Liver (tissue), 9 donors: ENCODE results near the gene CAMK1D. TPM values are rescaled to one million over a fixed set of nuclear protein-coding genes. Genes with fewer than 3 reads are reported as not detected.

Experiments used
- DNase-seq: peaks from one replicate; pipeline ENCODE4 v3.0.0-alpha.2; 2017; ENCODE audit warnings: low spot score
- H3K27ac ChIP-seq, 2 donors: one replicate each; pipeline ENCODE4 v1.7.0; 2013; ENCODE audit warnings: inconsistent platforms in 2 of 2, low read length in 2 of 2, control low read depth in 1 of 2, low read depth in 1 of 2, mild to moderate bottlenecking in 1 of 2
- H3K27me3 ChIP-seq, 4 donors: one replicate each; pipeline versions ENCODE4 v1.6.1 to v1.7.0; 2013; ENCODE audit warnings: low read length in 3 of 4, inconsistent platforms in 1 of 4, mild to moderate bottlenecking in 1 of 4, moderate library complexity in 1 of 4; ENCODE audit not compliant: control insufficient read depth in 4 of 4, insufficient read depth in 4 of 4
- H3K36me3 ChIP-seq, 4 donors: one replicate each; pipeline versions ENCODE4 v1.6.1 to v1.7.0; 2013; ENCODE audit warnings: low read length in 3 of 4, mild to moderate bottlenecking in 3 of 4, low read depth in 1 of 4, moderate library complexity in 1 of 4; ENCODE audit not compliant: control insufficient read depth in 4 of 4, insufficient read depth in 3 of 4
- H3K4me1 ChIP-seq, 4 donors: one replicate each; pipeline versions ENCODE4 v1.6.1 to v1.7.0; 2013; ENCODE audit warnings: low read length in 3 of 4, mild to moderate bottlenecking in 3 of 4, moderate library complexity in 1 of 4; ENCODE audit not compliant: control insufficient read depth in 4 of 4, insufficient read depth in 4 of 4
- H3K4me3 ChIP-seq, 3 donors: one replicate each; pipeline versions ENCODE4 v1.6.1 to v1.7.0; 2013; ENCODE audit warnings: low read length in 3 of 3, control low read depth in 1 of 3, low read depth in 1 of 3, mild to moderate bottlenecking in 1 of 3
- H3K9ac ChIP-seq, 2 donors: one replicate each; pipeline ENCODE4 v1.7.0; 2013; ENCODE audit warnings: low read length in 2 of 2, mild to moderate bottlenecking in 2 of 2, moderate library complexity in 2 of 2, control low read depth in 1 of 2, low read depth in 1 of 2
- H3K9me3 ChIP-seq, 4 donors: one replicate each; pipeline versions ENCODE4 v1.6.1 to v1.7.0; 2013; ENCODE audit warnings: low read length in 3 of 4; ENCODE audit not compliant: control insufficient read depth in 4 of 4
- EGR1 ChIP-seq, 2 donors: IDR thresholded peaks; 2 replicates each; pipeline ENCODE4 v1.6.1; 2016 to 2018; ENCODE audit warnings: antibody characterized with exemption in 2 of 2, low read depth in 2 of 2
- FOXA1 ChIP-seq: IDR thresholded peaks from 2 replicates; pipeline ENCODE4 v1.6.1; 2016; ENCODE audit warnings: antibody characterized with exemption
- FOXA2 ChIP-seq: IDR thresholded peaks from 2 replicates; pipeline ENCODE4 v1.6.1; 2016; ENCODE audit warnings: antibody characterized with exemption
- GABPA ChIP-seq, 2 donors: IDR thresholded peaks in 1 of 2; conservative IDR thresholded peaks in 1 of 2; 2 replicates each; pipeline ENCODE4 v1.6.1; 2016; ENCODE audit warnings: antibody characterized with exemption in 2 of 2, mild to moderate bottlenecking in 1 of 2, moderate library complexity in 1 of 2
- HNF4A ChIP-seq, 2 donors: conservative IDR thresholded peaks; 2 replicates each; pipeline ENCODE4 v1.6.1; 2016; ENCODE audit warnings: antibody characterized with exemption in 2 of 2, mild to moderate bottlenecking in 2 of 2
- HNF4G ChIP-seq: IDR thresholded peaks from 2 replicates; pipeline ENCODE4 v1.6.1; 2016; ENCODE audit warnings: antibody characterized with exemption
- JUND ChIP-seq, 2 donors: IDR thresholded peaks; 2 replicates each; pipeline ENCODE4 v1.6.1; 2016; ENCODE audit warnings: antibody characterized with exemption in 2 of 2
- NR2F2 ChIP-seq: IDR thresholded peaks from 2 replicates; pipeline ENCODE4 v1.6.1; 2016; ENCODE audit warnings: antibody characterized with exemption
- RAD21 ChIP-seq, 2 donors: IDR thresholded peaks; 2 replicates each; pipeline ENCODE4 v1.6.1; 2016; ENCODE audit warnings: antibody characterized with exemption in 2 of 2, mild to moderate bottlenecking in 2 of 2
- RXRA ChIP-seq, 2 donors: IDR thresholded peaks; 2 replicates each; pipeline ENCODE4 v1.6.1; 2017 to 2018; ENCODE audit warnings: antibody characterized with exemption in 2 of 2, mild to moderate bottlenecking in 1 of 2
- SP1 ChIP-seq: IDR thresholded peaks from 2 replicates; pipeline ENCODE4 v1.6.1; 2018; ENCODE audit warnings: antibody characterized with exemption, mild to moderate bottlenecking
- TAF1 ChIP-seq: conservative IDR thresholded peaks from 2 replicates; pipeline ENCODE4 v1.6.1; 2016; ENCODE audit warnings: antibody characterized with exemption, mild to moderate bottlenecking
- WGBS: extraction: QIAGEN DNeasy Blood & Tissue Kit; methylation state at CpG from one replicate; pipeline ENCODE4 v1.1.7; 2013; 5-methylcytosine and 5-hydroxymethylcytosine counted together
- polyA plus RNA-seq, 2 donors: library from polyadenylated mRNA; stranded (reverse) in 1 of 2; unstranded in 1 of 2; fragments of 200-250 nt in 1 of 2; fragments of >200 nt in 1 of 2; fragmentation: Nextera tagmentation in 1 of 2; extraction: Ambion mirVana in 1 of 2; gene quantifications; one replicate each; pipeline versions ENCODE4 v1.2.1 to v1.2.3, GENCODE V29; 2013 to 2015
- total RNA-seq, 2 donors: library from RNA; depleted of rRNA; stranded (reverse); fragments of >200 nt; gene quantifications; one replicate each; pipeline ENCODE4 v1.2.3, GENCODE V29; 2014
- TF ChIP-seq, protein P1 (sequence below): IDR thresholded peaks from 2 replicates; pipeline ENCODE4 v1.6.1; 2016; ENCODE audit warnings: antibody characterized with exemption
- TF ChIP-seq, protein P2 (sequence below): fragments of 150-350 bp; IDR thresholded peaks from 2 replicates; pipeline ENCODE4 v1.5.1; 2017; ENCODE audit warnings: improper control_type of control experiment, low read depth, low read length; ENCODE audit not compliant: missing input control
- TF ChIP-seq, protein P3 (sequence below): IDR thresholded peaks from 2 replicates; pipeline ENCODE4 v1.6.1; 2016; ENCODE audit warnings: antibody characterized with exemption, mild to moderate bottlenecking
- TF ChIP-seq, protein P4 (sequence below): IDR thresholded peaks from 2 replicates; pipeline ENCODE4 v1.6.1; 2016; ENCODE audit warnings: antibody characterized with exemption
- TF ChIP-seq, protein P5 (sequence below): IDR thresholded peaks from 2 replicates; pipeline ENCODE4 v1.6.1; 2016; ENCODE audit warnings: antibody characterized with exemption
- donor health status: healthy.
- donor health status: healthy.
- donor health status: healthy.
- donor health status: healthy.
- donor health status: healthy.

CAMK1D gene
- total and polyA plus RNA-seq, 4 donors, result 2.7 to 10.1 (median 4.2) TPM

DNA sequence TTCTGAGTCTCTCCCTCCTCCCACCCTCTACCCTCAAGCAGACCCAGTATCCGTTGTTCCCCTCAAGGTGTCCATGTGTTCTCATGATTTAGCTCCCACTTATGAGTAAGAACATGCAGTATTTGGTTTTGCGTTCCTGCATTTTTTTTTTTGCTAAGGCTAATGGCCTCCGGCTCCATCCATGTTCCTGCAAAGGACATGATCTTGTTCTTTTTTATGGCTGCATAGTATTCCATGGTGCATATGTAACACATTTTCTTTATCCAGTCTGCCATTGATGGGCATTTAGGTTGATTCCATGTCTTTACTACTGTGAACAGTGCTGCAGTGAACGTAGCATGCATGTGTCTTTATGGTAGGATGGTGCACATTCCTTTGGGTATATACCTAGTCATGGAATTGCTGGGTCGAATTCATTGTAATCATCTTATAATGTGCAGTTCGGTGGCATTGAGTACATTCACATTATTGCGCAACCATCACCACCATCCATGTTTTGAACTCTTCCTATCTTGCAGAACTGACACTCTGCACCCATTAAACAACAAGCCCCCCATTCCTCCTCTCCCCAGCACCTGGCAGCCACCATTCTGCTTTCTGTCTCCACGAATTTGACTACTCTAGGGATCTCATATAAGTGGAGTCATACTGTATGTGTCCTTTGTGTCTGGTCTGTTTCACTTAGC lies 125.5 kb downstream of the CAMK1D start:
- no peak overlapping the region for H3K27ac ChIP-seq
- no peaks in the 10 kb centered on the region for H3K9me3 ChIP-seq
- H3K9ac ChIP-seq, result no peak overlapping the region

DNA sequence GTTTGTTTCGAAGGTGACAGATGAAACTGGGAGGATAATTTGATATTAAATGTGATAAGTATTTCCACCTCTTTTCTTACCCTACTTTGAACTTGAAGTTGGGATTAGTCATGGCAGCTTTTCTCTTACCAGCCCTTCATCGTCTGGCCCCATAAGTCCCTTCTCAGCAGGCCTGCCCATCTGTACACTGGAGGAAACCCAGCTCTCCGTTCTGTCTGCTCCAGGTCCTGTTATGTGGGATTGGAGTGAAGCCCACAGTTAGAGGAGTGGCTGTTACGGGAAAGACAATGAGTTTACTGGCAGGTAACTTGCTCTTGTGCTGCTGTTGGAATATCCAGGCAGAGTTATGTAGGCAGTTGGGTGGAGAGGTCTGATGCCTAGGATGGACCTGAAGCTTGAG lies 127.3 kb downstream of the CAMK1D start:
- H3K27ac ChIP-seq, result no peak overlapping the region
- no peak for DNase-seq
- no peak overlapping the region for H3K4me3 ChIP-seq
- WGBS, result 95% methylated on average over 4 of the region's 4 CpGs
- H3K36me3 ChIP-seq, result no peaks in the 10 kb centered on the region
- no peak for TF ChIP-seq SP1
- TF ChIP-seq, protein P1, sequence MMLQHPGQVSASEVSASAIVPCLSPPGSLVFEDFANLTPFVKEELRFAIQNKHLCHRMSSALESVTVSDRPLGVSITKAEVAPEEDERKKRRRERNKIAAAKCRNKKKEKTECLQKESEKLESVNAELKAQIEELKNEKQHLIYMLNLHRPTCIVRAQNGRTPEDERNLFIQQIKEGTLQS, result no peak
- TF ChIP-seq, protein P2, sequence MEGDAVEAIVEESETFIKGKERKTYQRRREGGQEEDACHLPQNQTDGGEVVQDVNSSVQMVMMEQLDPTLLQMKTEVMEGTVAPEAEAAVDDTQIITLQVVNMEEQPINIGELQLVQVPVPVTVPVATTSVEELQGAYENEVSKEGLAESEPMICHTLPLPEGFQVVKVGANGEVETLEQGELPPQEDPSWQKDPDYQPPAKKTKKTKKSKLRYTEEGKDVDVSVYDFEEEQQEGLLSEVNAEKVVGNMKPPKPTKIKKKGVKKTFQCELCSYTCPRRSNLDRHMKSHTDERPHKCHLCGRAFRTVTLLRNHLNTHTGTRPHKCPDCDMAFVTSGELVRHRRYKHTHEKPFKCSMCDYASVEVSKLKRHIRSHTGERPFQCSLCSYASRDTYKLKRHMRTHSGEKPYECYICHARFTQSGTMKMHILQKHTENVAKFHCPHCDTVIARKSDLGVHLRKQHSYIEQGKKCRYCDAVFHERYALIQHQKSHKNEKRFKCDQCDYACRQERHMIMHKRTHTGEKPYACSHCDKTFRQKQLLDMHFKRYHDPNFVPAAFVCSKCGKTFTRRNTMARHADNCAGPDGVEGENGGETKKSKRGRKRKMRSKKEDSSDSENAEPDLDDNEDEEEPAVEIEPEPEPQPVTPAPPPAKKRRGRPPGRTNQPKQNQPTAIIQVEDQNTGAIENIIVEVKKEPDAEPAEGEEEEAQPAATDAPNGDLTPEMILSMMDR, result no peak
- no peak for TF ChIP-seq HNF4A (conservative IDR thresholded peaks at IDR 0.05)
- no peaks in the 10 kb centered on the region for H3K9me3 ChIP-seq
- no peak overlapping the region for H3K9ac ChIP-seq
- peaks cover 0 to 12% (median 3%) of the 10 kb centered on the region in 4 donors for H3K4me1 ChIP-seq
- no peaks in the 10 kb centered on the region for H3K27me3 ChIP-seq

More for the DNA sequence above, 125.5 kb downstream of the CAMK1D start:
- Histone ChIP-seq H3K27me3 (no peaks in the 10 kb centered on the region), H3K4me1 (peaks cover 8 to 24% (median 15%) of the 10 kb centered on the region in 4 donors), H3K4me3 (no peak overlapping the region), H3K36me3 (no peaks in the 10 kb centered on the region)
- WGBS, result 94% methylated on average over 8 of the region's 8 CpGs
- TF ChIP-seq JUND (IDR thresholded peaks at IDR 0.05) (no peak), FOXA1 (no peak), GABPA (IDR thresholded peaks at IDR 0.05 in 1 of 2, conservative IDR thresholded peaks at IDR 0.05 in 1 of 2) (no peak), RXRA (IDR thresholded peaks at IDR 0.05) (no peak), RAD21 (IDR thresholded peaks at IDR 0.05) (no peak), NR2F2 (no peak), TAF1 (no peak), EGR1 (IDR thresholded peaks at IDR 0.05; ENCODE audit: low read depth in 2 of 2) (no peak), FOXA2 (no peak), HNF4G (no peak)
- TF ChIP-seq, protein P3, sequence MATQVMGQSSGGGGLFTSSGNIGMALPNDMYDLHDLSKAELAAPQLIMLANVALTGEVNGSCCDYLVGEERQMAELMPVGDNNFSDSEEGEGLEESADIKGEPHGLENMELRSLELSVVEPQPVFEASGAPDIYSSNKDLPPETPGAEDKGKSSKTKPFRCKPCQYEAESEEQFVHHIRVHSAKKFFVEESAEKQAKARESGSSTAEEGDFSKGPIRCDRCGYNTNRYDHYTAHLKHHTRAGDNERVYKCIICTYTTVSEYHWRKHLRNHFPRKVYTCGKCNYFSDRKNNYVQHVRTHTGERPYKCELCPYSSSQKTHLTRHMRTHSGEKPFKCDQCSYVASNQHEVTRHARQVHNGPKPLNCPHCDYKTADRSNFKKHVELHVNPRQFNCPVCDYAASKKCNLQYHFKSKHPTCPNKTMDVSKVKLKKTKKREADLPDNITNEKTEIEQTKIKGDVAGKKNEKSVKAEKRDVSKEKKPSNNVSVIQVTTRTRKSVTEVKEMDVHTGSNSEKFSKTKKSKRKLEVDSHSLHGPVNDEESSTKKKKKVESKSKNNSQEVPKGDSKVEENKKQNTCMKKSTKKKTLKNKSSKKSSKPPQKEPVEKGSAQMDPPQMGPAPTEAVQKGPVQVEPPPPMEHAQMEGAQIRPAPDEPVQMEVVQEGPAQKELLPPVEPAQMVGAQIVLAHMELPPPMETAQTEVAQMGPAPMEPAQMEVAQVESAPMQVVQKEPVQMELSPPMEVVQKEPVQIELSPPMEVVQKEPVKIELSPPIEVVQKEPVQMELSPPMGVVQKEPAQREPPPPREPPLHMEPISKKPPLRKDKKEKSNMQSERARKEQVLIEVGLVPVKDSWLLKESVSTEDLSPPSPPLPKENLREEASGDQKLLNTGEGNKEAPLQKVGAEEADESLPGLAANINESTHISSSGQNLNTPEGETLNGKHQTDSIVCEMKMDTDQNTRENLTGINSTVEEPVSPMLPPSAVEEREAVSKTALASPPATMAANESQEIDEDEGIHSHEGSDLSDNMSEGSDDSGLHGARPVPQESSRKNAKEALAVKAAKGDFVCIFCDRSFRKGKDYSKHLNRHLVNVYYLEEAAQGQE, result no peak
- TF ChIP-seq, protein P4, sequence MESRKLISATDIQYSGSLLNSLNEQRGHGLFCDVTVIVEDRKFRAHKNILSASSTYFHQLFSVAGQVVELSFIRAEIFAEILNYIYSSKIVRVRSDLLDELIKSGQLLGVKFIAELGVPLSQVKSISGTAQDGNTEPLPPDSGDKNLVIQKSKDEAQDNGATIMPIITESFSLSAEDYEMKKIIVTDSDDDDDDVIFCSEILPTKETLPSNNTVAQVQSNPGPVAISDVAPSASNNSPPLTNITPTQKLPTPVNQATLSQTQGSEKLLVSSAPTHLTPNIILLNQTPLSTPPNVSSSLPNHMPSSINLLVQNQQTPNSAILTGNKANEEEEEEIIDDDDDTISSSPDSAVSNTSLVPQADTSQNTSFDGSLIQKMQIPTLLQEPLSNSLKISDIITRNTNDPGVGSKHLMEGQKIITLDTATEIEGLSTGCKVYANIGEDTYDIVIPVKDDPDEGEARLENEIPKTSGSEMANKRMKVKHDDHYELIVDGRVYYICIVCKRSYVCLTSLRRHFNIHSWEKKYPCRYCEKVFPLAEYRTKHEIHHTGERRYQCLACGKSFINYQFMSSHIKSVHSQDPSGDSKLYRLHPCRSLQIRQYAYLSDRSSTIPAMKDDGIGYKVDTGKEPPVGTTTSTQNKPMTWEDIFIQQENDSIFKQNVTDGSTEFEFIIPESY, result no peak
- TF ChIP-seq, protein P5, sequence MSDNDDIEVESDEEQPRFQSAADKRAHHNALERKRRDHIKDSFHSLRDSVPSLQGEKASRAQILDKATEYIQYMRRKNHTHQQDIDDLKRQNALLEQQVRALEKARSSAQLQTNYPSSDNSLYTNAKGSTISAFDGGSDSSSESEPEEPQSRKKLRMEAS, result no peak
- TF ChIP-seq, protein P2, result no peak
- DNase-seq, result no peak
